HG03135 (cell line): ENCODE results near the gene TSPEAR.
"Not testable (repeated sequence)": the region's sequence is repeated elsewhere in the genome, so short reads cannot be mapped to it uniquely, and the experiment has no call there.

Source experiments
- ATAC-seq: cut with Tn5 transposase; IDR thresholded peaks from one replicate; pipeline ENCODE4 v1.9.1; 2021; ENCODE audit warnings: mild to moderate bottlenecking, moderate library complexity; ENCODE audit not compliant: unreplicated experiment

Gene TSPEAR

GRCh38 chr21:44703731-44704635, 7.4 kb downstream of the TSPEAR start:
- no peak for ATAC-seq

- ATAC-seq = no peak
Observed at GRCh38 chr21:44702973-44703730, 8.2 kb downstream of the TSPEAR start.

- no peak for ATAC-seq
Observed at GRCh38 chr21:44702111-44702972, 9.0 kb downstream of the TSPEAR start.

- no peak for ATAC-seq
Observed at GRCh38 chr21:44701541-44701940, 9.8 kb downstream of the TSPEAR start.

GRCh38 chr21:44701023-44701400, 10.4 kb downstream of the TSPEAR start:
- no peak for ATAC-seq

- no peak for ATAC-seq
Observed at GRCh38 chr21:44700101-44701022, 11.0 kb downstream of the TSPEAR start.

- no peak for ATAC-seq
Observed at GRCh38 chr21:44699502-44700001, 11.8 kb downstream of the TSPEAR start.

- ATAC-seq = no peak
Observed at GRCh38 chr21:44697811-44698734, 13.3 kb downstream of the TSPEAR start.

- not testable (repeated sequence) for ATAC-seq
Observed at GRCh38 chr21:44697172-44697810, 14.1 kb downstream of the TSPEAR start, which contains the start of gene KRTAP10-12. KRTAP10-12 (plus strand) TSS chr21:44697172; CDS start chr21:44697202, 30 bp downstream.

GRCh38 chr21:44696572-44696971, 14.8 kb downstream of the TSPEAR start:
- ATAC-seq = no peak

- no peak for ATAC-seq
Observed at GRCh38 chr21:44695641-44696040, 15.7 kb downstream of the TSPEAR start.

GRCh38 chr21:44695184-44695583, 16.2 kb downstream of the TSPEAR start:
- ATAC-seq = no peak

GRCh38 chr21:44694776-44695175, 16.6 kb downstream of the TSPEAR start:
- ATAC-seq = no peak

- ATAC-seq = no peak
Observed at GRCh38 chr21:44692798-44693512, 18.4 kb downstream of the TSPEAR start.

GRCh38 chr21:44691686-44692085, 19.7 kb downstream of the TSPEAR start:
- ATAC-seq = no peak

GRCh38 chr21:44689740-44690139, 21.6 kb downstream of the TSPEAR start:
- not testable (repeated sequence) for ATAC-seq

GRCh38 chr21:44687671-44688070, 23.7 kb downstream of the TSPEAR start:
- no peak for ATAC-seq
